Hindlimb muscle (tissue), 1 donor: Measurements from ENCODE around the gene GPC5. TPM values are rescaled to one million over a fixed set of nuclear protein-coding genes. Genes with fewer than 3 reads are reported as not detected.
"Not testable (repeated sequence)": the region's sequence is repeated elsewhere in the genome, so short reads cannot be mapped to it uniquely, and the experiment has no call there.

Experiments
- DNase-seq: peaks from one replicate; pipeline ENCODE4 v3.0.0-alpha.2; 2013
- polyA plus RNA-seq: library from polyadenylated mRNA; unstranded; fragments of 120-200 nt; gene quantifications from one replicate; pipeline ENCODE4 v1.2.1, GENCODE V29; 2013; ENCODE audit not compliant: insufficient read length

GPC5 gene
- polyA plus RNA-seq, 1 donor = 0.48 TPM

GRCh38 chr13:91657283-91657682, 258.9 kb downstream of the GPC5 start:
- DNase-seq = no peak

DNA sequence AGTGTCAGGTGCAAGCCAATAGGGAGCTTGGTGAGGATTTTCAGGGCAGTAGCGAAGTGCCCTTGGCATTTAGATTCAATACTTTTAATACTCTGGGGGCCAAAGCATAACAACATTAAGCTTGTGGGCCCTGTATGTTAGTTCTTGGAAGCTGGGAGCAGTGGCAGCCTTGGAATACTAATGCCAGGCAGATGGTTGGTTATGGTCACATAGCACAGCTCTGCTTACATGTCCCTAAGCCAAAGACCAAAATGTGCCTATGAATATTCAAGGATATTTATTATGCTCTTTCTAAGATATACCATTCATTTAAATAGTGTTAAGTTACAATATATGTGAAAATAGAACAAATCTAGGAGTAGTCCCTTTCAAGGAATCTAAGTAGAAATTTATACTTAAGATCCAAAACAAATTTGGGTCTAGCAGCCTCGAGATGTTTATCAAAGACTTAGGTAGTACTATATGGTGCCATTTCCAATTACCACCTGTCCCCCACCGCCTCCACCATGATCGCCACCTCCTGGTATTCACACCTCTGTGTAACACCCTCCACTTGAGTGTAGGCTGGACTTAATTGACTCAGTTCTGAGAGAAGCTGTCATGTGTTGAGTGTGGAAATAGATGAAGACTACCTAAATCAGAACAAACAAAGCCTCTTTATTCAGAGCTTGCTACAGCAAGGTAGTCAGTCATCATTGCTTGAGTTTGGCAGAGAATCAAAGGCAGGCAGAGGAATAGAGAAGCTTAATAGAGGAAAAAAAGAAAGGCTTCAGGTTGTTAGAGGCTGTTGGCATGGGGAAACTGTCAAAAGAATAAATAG, 261.0 kb downstream of the GPC5 start:
- no peak for DNase-seq

- DNase-seq = no peak
Observed at GRCh38 chr13:91660076-91660415, 261.6 kb downstream of the GPC5 start.

DNA sequence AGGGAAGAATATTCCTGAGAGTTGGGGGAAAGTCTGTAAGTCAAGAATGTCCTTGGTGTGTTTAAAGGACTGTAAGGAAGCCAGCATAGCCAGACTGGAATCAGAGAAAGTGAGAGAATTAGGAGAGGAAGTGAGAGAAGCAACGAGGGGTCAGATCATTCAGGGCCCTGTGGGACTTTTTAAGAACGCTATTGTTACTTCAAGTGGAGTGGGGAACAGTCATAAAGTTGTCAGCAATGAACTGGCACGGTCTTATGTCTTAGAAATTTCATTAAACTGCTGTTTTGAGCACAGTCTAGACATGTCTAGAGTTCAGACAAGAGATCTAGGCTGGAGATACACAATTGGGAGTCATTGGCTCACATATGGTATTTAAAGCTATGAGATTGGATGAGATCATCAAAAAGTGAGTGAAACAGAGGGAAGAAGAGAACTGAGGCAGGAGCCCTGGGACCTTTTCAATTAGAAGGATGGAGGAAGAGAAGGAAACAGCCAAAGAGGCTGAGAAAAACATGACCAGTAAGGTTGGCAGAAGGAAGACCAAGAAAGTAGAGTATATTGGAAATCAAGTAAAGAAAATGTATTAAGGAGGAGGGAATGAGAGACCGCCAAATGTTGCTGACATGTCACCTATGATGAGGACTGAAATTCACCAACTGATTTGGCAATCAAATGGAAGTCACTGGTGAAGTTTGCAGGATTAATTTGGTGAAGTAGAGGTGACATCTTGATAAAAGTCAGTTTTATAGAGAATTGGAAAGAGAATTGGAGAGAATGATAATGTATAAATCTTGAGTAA, 263.5 kb downstream of the GPC5 start:
- no peak for DNase-seq

GRCh38 chr13:91664039-91664438, 265.6 kb downstream of the GPC5 start:
- no peak for DNase-seq

DNA sequence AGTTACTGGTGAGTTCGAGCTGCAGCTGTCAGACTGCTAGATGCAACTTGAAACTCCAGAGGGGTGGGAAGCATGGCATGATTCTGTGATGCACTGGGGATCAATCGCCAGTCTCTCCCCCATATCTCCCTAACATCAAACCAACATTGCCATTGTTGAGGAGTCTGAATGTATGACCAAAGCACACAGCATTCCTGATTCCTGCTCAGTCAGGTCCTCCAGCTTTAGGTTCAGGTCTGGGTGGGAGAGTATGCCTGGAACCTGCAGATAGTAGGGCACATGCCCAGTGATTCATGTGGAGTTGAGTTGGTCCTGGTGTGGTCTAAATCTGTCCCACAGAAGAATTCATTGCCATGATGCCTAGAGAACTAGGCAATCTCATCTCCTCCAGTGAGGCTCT, 269.1 kb downstream of the GPC5 start:
- DNase-seq = no peak

- DNase-seq = no peak
Observed at GRCh38 chr13:91668866-91669495, 270.6 kb downstream of the GPC5 start.

DNA sequence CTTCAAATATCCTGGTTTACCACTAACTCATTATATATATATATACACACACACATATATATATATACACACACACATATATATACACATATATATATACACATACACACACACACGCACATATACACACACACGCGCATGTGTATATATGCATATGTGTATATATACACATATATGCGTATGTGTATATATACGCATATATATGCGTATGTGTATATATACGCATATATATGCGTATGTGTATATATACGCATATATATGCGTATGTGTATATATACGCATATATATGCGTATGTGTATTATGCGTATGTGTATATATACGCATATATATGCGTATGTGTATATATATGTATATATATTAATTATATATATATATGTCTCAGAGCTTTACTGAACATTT, 275.9 kb downstream of the GPC5 start:
- DNase-seq = not testable (repeated sequence)

DNA sequence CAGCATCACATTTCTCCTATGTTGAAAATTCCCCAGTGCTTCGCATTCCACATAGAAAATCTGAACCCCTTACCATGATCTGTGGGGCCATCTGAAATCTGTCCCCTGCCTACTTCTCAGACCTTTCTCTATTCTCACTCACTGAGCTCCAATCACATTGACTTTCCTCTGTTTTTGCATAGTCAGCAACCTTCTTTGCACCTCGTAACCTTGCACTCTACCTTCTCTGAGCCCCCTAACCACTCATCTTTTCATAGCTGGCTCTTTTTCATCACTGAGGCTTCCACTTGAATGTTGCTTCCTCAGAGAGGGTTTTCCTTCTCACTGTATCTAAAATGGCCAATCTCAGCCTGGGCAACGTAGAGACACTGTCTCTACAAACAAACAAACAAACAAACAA, 286.3 kb downstream of the GPC5 start:
- no peak for DNase-seq

DNA sequence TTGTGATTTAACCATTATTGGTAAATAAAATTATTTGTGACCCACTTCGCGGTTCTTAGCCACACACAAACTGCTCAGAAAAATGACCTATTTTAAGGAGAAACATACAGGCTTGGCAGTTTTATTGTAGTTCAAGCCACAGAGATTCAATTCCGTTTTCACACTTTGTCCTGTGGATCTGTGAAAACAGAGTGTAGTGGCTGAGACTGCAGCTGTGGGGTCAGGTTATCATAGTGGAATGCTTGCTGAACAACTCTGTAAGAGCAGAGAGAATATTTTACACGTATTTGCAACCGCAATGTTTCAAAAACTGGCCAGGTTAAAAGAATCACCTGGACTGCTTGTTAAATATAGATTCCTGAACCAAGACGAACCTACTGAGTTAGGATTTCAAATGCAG, 292.5 kb downstream of the GPC5 start:
- DNase-seq = no peak

GRCh38 chr13:91693466-91693865, 295.0 kb downstream of the GPC5 start:
- no peak for DNase-seq

DNA sequence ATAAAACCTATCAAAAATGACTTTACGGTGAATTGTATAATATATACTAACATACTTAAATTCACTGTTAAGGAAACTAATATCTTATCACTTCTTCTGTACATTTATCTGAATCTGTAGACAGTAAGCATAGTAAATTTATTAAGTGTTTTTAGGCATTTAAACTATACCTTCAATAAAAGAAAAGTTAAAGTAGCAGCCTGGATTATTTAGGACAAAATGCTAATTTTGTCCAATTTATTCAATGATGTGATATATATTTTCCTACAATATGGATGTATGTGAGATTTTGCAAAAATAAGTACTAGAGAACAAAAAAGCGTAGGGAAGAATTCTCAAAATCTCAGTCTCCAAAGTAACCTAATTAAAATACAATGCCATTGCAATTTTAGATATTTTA, 299.9 kb downstream of the GPC5 start:
- DNase-seq = no peak

DNA sequence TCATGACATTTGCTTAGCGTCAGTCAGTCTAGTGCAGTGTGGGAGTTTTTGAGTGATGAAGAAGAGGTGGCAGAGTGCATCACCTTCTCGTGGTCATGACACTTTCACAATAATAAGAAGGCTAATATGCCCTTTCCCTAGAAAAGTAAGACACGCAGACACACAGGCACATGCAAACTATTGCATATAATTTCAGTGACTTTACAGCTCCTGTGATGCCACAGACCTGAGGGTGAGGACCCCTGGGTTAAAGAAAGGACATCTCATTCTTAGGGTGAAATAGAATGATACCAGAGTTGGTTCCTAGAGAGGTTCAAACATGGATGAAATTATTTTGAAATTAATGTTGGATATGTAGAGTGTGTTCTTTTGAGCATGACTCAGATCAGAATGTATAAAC, 300.3 kb downstream of the GPC5 start:
- no peak for DNase-seq

DNA sequence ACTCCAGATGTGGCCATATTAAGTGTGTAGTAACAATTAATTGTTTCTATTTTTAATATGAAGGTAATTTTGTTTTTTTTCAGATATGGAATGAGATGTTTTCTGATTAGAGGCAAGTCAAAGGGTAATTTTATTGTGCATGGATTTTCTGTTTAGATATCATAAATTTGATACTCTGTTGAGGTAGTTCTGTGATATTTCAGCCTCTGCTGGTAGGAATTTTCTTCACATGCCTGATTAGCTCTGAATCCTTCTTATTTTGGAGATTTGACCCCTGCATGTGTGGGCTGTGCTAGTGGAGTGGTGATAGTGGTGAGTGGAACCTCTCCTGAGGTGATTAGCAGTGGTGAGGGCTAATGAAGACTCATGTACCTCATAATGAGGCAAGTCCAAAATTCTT, 301.4 kb downstream of the GPC5 start:
- no peak for DNase-seq

DNA sequence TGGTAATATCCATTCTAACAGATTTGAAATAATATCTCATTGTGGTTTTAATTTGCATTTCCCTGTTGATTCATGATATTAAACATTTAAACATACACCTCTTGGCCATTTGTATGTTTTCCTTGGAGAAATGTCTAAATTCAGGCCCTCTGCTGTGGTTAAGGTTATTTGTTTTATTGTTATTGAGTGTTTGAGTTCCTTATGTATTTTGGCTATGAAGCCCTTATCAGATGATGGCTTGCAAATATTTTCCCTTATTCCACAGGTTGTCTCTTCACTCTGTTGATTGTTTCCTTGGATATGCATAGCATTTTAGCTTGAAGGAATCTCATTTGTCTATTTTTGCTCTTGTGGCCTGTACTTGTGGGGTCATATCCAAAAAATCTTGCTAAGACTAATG, 303.6 kb downstream of the GPC5 start:
- DNase-seq = no peak

DNA sequence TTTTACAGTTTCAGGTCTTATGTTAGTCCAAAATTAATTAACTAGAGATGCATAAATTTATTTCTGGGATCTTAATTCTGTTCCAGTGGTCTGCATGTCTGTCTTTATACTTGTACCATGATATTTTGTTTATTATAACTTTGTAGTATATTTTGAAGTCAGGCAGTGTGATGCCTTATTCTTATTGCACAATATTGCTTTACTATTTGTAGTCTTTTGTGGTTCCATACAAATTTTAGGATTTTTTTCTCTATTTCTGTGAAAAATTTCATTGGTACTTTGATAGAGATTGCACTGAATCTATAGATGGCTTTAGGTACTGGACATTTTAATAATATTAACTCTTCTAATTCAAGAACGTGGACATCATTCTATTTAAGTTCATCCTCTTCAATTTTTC, 304.0 kb downstream of the GPC5 start:
- no peak for DNase-seq

- DNase-seq = no peak
Observed at GRCh38 chr13:91704398-91704797, 306.0 kb downstream of the GPC5 start.

- no peak for DNase-seq
Observed at GRCh38 chr13:91708558-91708957, 310.1 kb downstream of the GPC5 start.

DNA sequence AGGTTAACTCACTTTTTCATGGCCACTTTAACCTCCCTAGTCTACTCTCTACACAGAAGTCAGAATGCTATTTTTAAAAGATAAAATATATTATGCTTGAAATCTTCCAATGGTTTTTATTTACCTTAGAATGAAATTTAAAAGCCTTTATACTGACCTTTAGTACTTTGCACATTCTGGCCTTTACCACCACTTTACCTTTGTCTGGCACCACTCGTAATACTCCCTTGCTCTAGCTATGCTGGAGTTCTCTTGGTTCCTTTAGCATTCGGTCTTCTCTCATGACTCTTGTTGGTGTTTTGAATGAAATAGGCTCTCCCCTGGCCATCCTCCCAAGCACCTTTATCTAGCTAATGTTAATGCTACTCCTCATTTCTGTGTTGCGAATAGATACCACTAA, 310.8 kb downstream of the GPC5 start:
- DNase-seq = no peak

GRCh38 chr13:91710733-91711132, 312.3 kb downstream of the GPC5 start:
- no peak for DNase-seq

- DNase-seq = no peak
Observed at GRCh38 chr13:91714855-91715254, 316.4 kb downstream of the GPC5 start.

DNA sequence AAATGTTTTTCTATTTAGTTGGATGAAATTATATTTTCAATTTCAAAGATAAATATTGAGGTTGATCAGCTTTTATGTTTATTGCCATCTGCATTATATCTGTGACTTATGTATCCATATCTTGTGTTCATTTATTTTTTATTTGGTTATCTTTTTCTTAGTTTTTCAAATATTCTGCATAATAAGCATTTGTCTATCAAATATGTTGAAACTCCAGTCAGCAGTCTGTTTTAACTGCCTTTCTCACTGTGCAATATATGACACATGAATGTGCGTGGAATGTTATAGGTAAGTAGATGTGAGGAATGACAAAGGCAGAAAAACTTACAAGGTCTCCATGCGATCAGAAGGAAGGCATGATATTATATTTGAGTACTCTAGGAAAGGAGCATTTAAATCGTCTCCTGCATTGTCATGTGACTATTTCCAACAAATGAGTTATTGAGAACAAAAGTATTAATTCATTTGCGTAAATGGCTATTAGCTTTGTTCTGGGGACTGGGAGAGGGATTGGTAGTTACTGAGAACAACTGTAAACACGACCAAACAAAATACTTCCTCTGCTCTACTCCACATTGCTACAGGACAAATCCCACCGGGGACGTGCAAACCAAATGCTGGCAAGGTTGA, 318.1 kb downstream of the GPC5 start:
- no peak for DNase-seq

- DNase-seq = no peak
Observed at GRCh38 chr13:91719033-91719432, 320.6 kb downstream of the GPC5 start.
